Stimulated activated CD8-positive, alpha-beta memory T cell treated with anti-CD3 and anti-CD28 coated beads, Interleukin-7, amount 100 ng/mL, for 48 hours (primary cell): Measurements from ENCODE around the gene SAMD11.

Experiments used
- DNase-seq, 2 donors: peaks; one replicate each; pipeline ENCODE4 v3.0.0-alpha.2; 2020; ENCODE audit warnings: low read depth in 1 of 2; ENCODE audit errors: extremely low read depth in 1 of 2

The SAMD11 gene

DNA sequence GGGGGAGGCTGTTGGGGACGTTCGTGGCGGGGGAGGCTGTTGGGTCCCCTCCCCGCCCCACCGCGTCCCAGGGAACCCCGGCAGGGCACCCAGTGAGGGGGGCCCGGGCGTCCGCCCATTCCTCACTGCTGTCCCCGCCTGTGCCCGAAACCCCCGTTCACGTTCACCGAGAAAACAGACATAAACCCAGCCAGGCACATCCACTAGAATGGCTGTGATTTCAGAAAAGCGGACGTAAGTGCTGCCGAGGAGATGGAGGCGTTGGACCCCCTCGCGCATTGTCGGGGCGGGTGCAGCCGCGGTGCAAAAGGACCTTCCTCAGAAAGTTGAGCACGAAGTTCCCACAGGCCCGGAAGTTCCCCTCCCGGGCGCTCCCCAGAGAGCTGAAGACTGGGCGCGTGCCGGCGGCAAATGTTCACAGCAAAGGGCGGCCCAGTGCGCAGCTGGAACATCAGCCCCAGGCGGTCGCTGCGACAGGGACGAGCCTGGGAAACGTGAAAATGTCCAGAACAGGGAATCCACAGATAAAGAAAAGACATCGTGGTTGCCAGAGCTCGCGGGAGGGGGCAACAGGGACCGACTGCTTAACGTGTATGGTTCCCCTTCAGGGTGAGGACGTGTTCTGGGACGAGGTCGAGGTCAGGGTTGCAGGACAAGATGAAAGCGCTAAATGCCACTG is 18.5 kb upstream of the SAMD11 start:
- no peak for DNase-seq

DNA sequence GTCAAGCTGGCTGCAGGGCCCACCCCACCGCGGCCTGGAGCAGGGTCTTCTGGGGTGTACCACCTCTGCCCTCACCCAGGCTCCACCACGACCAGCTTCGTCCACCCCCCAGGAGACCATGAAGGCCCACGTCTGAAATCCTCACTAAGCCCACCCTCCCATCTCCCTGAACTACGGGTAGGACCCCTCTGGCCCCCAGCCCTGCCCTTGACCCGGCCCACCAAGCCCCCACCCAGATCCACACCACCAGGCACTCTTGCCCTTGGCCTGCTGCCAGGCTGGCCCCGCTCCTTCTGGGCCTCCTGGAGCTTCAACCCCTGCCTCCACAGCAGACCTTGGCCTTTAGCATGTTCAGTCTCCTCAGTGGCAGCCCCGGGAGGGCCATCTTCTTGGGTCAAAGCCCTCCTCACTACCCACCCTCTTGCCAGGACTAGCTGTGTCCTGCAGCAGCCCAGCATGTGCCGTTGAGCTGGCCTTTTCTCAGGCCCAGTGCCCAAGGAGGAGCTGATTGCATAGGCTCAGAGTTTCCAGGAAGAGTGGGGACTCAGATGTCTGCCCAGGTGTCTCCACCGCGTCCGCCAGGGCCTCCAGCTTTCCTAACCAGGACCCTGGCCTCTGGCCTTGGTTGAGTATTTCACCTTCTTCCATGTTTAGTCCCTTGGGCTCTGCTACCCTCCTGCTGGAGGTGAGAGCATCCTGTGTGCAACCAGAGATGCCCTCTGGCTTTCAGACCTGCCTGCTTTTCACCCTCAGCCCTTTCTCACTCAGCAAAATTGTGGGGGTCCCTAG is 17.7 kb upstream of the SAMD11 start:
- no peak for DNase-seq

DNA sequence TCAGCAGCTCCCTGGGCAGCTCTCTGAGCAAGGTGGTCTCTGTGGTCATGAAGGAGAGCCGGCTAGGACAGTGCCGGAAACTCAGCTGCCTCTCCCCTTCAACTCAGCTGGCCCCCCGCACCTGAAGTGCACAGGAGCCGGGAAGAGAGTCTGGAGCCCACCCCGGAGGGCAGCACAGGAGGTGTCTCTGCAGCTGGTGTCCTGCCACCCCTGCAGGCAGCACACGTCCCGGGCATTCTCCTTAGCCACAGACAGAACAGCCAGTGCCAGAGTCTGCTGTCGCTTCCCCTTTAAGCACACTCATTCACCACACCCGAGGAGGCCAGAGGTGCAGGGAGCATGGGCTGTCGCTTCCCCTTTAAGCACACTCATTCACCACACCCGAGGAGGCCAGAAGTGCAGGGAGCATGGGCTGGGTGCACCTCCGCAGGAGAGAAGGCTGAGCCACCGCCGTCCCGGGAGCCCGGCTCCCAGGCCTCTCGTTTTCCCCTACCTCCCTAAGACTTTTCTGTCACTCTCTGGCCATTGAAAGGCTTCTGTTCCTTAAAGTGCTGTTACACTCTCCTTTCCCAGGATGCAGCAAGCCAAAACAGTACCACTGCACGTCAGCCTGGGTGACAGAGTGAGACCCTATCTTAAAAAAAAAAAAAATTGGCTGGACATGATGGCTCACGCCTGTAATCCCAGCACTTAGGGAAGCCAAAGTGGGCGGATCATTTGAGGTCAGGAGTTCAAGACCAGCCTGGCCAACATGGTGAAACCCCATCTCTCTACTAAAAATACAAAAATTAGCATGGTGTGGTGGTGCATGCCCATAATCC is 16.9 kb upstream of the SAMD11 start:
- no peak for DNase-seq

DNA sequence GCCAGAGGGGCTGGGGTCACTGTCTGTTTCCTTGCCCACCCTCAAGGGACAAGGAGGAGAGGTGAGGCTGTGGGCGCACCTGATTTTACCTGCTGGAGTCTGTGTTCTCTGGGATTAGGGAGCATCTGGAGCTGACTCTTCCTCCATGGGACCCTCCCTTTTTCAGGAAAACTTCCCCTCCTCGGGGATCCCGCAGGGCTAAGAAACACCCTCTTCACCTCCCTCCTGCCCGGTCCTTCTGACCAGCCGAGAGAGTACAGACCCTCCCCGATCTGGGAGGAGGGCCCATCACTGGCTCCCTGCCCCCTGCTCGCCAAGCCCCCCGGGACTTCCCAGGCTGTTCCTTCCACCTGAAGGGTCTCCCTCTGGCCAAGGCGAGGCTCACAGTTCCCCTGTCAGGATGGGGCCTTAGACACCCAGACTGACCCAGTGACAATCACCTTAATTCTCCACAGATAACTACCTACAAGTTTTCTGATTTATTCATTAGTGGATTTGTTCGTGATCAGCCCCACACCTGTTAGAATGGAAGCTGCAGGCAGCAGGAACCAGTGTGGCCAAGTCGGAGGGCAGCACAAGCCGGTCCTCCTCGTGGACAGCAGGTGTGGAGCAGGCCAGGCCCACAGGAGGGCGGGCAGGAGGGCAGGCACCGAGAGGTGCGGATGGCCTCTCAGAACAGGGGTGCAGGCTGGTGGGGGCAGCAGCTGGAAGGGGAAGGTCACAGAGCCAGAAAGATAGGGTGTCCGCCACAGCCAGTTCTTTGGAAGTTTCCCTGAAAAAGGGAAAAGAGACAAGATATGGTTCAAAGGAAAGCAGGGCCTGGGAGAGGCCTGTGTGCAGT is 15.9 kb upstream of the SAMD11 start:
- DNase-seq, result no peak

DNA sequence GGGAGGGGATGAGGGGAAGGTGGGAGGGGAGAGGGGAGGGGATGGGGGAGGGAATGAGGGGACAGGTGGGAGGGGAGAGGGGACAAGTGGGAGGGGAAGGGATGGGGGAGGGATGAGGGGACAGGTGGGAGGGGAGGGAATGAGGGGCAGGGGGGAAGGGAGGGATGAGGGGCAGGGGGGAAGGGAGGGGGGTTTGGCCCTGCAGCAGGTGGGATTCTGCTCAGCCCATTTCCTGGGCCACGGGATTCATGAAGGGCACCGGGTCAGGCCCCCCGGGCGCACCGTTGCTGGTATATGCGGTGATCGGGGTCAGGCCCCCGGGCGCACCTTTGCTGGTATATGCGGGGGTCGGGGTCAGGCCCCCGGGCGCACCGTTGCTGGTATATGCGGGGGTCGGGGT is 15.1 kb upstream of the SAMD11 start:
- no peak for DNase-seq

DNA sequence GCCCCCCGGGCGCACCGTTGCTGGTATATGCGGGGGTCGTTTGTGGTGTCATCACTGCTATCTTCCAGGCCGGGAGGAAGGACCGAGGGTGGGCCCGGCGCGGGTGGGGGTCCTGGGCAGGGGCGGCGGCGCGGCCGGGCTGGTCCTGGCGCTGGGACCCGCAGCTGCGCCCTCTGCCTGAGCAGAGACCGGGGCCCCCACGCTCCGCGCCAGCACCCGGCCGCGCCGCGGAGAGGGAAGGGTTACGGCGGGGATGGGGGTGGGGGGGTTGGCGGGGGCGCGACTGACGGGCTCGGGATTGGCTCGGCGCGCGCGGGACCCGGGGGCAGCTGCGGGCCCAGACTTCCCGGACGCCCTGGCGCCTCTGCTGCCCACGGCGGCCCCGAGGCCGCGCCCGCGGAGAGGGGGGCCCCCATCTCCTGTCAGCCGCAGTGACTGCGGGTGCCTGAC is 13.8 kb upstream of the SAMD11 start:
- DNase-seq, result no peak

DNA sequence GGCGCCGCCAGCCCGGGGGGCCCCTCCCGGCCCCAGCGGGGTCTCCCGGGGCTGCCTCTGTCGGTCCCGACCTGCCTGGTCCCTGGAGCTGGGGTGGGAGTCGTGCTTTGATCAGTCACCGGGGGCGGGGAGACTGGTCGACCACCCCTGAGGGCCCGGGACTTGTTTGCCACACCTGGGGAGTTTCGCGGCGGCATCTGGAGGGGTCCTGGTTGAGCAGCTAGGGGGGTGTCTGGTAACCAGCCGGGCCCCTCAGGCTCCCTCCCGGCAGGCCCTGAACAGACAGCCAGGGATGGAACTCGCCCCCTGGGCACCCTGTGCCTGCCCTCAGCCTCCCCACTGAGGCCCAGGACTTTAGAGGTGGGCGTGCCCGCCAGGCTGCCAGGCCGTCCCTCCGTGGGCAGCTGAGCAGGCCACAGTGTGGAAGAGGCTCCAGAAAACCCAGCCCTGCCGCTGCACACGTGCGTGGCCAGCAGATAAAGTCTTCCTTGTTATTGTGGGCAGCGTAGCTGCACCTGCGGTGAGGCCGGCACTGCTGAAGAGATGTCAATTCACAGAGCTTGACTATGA is 13.3 kb upstream of the SAMD11 start:
- no peak for DNase-seq

DNA sequence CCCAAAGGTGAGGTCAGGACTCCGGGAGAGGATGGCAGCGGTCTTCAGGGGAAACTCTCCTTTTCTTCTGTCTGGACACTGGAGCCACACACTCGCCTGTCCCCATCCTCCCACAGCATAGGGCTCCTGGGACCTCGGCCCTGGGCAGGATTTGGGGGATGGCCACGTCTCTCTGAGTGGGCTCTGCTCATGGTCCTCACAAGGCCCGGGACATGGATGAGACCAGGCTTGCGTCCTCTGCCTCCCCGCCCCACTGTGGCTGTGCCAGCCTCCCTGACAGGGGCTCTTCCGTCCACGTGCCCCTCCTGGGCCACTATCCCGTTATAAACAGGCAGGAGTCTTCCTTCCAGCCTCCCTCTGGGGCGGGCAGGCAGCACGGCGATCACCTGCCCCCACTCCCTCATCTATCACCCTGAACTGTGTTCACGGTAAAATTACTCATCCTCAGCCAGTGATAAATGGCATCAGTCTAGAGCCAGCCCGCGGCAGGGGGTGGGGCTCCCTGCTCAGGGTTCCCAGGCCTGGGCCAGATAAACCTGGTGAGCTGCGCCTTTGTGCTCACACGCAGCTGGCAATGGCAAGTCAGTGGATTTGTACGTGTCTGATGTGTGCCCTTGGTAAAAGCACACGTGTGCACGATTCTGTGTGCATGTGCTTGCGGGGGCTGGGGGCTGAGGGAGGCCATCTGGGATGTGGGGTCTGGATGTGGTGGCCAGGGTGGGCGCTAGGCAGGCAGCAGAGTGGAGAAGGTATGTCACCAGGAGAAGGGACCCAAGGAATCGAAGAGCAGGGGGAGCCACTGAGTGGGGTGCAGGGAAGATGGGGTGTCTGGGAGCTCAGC is 12.6 kb upstream of the SAMD11 start:
- no peak for DNase-seq

DNA sequence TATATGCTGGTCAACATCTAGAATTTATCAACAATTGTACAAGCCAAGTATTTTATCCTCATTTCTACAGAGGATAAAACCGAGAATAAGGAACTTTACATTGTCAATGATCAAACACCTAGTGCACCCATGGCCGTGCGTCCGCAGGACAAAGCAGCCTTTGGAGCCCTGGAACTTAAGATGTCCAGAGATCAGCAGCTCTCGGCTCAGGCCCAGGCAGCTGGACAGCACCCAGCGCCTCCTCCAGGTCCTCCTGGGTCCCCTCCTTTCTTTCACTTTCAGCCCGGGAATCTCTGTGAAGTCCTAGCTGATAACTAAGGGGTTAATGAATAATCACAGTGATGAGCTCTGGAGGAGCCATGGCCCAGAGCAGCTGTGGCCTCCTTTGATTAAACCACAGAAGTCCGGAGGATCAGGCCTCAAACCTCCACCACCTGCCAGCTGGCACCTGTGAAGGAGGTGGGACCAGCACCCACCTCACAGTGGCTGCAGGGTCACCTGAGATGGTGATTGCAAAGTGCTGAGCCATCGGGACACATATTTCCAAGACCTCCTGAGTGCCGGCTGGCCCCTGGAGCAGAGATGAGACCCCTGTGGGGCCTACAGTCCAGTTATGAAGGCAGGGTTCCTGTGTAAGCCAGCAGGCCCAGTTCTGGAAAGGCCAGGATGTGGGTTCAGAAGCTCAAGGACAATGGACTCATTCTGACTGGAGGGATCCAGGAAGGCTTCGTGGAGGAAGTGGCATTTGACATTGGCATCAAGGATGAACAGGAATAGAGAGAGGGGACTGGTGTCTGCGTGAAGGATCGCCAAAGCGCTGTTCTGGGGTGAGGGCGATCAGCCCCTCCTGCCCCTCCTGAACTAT is 11.6 kb upstream of the SAMD11 start:
- no peak for DNase-seq

DNA sequence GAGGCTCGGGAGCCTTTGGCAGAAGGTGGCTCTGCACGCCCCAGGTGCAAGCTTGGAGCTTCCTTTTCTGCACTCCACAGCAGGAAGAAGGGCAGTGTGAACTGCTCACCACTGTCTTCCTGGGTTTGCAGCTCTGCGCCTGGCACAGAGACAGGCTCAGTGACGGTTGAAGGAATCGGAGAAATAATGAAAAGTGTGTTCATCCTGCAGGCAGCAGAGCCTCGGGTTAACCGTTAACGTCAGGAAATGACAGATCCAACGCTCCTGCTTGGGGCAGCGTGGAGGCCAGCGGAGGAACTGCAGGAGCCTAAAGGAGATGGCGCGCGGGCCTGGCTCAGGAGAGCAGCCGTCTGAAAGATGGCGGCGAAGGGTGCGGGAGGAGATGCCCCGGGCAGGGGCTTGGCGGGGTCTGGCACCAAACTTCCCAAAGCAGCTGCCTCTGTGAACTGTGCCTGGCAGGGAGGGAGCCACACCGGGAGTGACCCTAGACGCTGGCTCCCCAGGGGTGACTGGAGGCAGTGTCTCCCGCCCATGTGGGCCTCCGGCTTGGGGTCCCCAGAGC is 10.9 kb upstream of the SAMD11 start:
- DNase-seq, result no peak

DNA sequence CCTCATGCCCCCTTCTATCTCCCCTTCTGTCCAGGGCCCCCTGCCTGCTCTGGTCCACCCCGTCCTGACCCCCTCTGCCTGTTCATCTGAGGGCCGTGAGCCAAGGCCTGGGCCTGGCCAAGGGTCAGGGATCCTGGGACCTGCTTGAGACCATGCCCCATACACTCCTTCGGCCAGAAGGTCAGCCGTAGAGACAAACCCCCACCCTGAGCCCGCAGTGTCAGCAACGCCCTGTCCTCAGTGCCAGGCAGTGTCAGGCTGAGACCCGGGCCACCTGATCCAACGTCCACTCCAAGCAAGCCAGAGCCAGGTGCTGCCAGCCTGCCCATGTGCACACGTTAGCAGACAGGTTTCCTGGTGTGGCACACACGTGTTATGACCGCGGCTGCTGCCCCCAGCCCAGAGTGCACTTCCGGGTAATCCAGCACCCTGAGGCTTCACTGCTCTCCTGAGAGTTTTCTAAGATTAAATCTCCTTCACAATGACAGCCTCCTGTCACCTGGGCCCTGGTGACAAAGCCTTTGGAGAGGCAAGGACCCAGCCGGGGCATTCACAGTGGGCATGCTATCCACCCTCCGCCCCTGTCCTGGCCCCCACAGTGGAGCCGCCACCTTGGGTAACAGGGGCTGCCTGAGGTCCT is 10.1 kb upstream of the SAMD11 start:
- no peak for DNase-seq

DNA sequence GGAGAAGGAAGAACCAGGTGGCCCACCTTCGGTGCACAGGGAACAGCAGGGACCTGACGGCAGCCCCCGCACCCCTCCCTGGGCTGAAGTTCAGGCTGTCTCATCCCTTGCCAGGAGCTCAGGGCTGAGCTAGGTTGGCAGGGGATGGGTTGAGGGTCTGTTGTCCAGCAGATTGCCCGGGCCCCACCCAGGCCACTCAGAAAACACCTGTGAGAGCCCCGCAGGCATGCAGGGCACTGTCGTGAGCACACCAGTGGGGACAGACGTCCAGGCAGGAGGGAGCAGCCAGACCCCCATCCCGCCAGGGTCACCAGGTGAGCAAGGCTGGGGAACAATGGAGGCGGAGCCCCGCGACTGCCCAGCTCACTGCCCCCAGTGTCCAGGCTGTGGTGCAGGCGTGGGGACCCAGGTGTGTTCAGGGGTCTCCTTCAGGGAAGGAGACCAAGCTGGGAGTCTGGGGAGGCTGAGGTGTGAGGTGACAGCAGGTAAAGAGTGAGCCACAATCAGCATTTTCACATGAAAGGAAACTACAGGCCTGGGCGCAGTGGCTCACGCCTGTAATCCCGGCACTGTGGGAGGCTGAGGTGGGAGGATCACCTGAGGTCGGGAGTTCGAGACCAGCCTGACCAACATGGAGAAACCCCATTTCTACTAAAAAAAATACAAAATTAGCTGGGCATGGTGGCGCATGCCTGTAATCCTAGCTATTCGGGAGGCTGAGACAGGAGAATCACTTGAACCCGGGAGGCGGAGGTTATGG is 9.4 kb upstream of the SAMD11 start:
- no peak for DNase-seq

DNA sequence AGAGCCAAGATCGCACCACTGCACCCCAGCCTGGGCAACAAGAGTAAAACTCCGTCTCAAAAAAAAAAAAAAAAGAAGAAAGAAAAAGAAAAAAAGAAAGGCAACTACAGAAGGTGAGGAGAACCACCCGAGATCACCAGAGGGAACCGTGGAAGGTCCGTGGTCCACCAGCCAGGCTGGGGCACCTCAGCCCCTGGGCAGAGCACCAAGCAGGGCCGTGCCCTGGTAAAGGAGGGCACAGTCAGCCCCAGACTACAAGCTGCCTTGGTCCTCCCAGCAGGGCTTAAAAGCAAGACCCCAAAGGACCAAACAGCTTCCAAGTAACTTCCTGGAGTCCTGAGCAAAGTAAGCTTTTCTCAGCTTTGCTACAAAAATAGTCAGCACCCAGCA is 8.8 kb upstream of the SAMD11 start:
- DNase-seq, result no peak

DNA sequence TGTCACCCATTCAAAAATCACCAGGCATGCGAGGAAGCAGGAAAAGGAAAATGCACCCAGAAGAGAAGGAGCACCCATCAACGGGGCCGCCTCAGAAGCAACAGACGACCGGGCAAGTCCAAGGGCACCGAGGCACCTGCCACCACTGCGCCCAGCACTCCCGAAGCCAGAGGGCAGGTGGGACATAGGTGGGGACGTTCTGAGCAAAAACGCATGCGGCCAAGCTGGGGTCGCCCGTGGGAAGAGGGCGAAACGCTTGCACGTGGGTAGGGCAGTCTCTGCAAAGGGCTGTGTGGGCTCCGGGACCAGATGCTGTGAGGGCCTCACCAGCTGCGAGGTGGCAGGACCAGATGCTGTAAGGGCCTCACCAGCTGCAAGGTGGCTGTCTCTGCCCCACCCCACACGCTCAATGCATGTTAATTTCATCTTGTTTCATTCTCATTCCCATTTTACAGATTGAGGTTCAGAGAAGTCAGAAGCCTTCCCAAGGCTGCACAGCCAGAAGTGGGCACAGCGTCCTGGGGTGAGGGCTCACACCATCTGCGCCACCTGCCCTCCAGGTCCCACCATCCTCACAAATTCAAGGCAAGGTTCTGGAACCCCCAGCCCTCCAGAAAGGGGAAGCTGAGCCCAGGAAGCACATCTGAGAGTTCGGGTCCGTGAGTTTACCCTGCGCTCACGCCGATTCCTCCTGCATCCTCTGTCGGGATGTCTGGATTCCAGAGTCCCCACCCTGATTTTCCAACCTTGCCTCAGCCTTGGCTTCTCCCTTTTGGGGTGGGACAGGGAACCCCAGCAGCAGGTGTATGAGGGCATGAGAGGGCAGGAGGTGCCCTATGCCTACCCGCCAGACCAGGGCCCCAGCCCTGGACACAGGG is 8.2 kb upstream of the SAMD11 start:
- DNase-seq, result no peak

DNA sequence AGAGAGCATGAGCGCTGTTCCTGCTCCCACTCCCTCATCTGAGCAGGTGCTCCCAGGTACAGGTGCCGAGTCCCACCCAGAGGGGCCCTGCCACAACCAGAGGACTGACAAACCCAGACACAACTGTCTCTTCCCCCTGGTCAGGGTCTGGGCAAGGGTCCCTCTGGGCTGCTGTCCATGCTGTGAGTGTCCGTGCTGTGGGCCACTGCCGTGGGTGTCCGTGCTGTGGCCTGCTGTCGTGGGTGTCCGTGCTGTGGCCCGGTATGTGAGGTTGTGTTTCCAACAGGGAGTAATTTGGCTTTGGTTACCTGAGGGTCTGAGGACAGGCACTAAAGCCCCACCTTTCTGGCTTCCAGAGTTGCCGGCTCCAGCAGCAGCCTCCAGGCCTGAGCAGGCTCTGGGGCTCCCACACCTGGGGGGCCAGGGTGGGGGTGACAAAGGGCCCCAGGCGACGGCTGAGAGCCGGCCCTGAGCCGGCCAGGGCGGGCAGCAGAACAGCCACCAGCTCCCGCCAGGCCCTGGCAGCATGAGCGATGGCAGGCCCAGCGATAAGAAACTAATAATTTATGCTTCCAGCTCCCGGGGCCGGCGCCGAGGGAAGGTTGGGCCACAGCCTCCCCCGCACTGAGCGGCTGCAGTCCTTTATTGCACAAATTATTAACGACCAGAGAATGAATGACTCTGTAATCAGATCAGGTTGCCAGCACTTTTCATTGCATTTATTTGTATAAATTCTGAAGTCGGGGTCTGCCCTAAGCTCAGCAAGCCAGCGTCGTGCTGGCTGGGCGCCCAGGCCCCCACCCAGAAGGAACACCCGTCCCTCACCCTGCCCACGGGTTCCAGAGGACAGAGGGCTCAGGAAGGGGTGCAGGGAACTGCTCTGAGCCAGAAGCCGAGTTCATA is 7.3 kb upstream of the SAMD11 start:
- no peak for DNase-seq
